Karpas-422 (cell line): ENCODE results near the gene ITSN1. TPM values are rescaled to one million over a fixed set of nuclear protein-coding genes. Genes with fewer than 3 reads are reported as not detected.

ENCODE experiments used
- DNase-seq: peaks from one replicate; pipeline ENCODE4 v3.0.0-alpha.2; 2015
- H2AFZ ChIP-seq: fragments of 200-600 bp; sonication (generic); 2 replicates; pipeline ENCODE4 v1.6.1; 2014; ENCODE audit warnings: antibody characterized with exemption, low read length, mixed read lengths
- H3K27ac ChIP-seq: fragments of 200-600 bp; sonication (generic); 2 replicates; pipeline ENCODE4 v1.5.1; 2014; ENCODE audit warnings: mild to moderate bottlenecking, low read length, moderate library complexity
- H3K27me3 ChIP-seq: fragments of 200-600 bp; sonication (generic); 2 replicates; pipeline ENCODE4 v1.6.1; 2014; ENCODE audit warnings: low read length, mixed read lengths
- H3K36me3 ChIP-seq: fragments of 200-600 bp; sonication (generic); 2 replicates; pipeline ENCODE4 v1.6.1; 2014; ENCODE audit warnings: low read length, mixed read lengths; ENCODE audit not compliant: insufficient read depth
- H3K4me1 ChIP-seq: fragments of 200-600 bp; sonication (generic); 2 replicates; pipeline ENCODE4 v1.6.1; 2014; ENCODE audit warnings: mild to moderate bottlenecking, low read length, mixed read lengths
- H3K4me2 ChIP-seq: fragments of 200-600 bp; sonication (generic); 2 replicates; pipeline ENCODE4 v1.6.1; 2014; ENCODE audit warnings: low read length, low read depth, mild to moderate bottlenecking; ENCODE audit not compliant: poor library complexity, severe bottlenecking
- H3K4me3 ChIP-seq: fragments of 200-600 bp; sonication (generic); 2 replicates; pipeline ENCODE4 v1.5.1; 2014; ENCODE audit warnings: mild to moderate bottlenecking, antibody characterized with exemption, low read length, mixed read lengths
- H3K79me2 ChIP-seq: fragments of 200-600 bp; sonication (generic); 2 replicates; pipeline ENCODE4 v1.6.1; 2014; ENCODE audit warnings: mild to moderate bottlenecking, low read length, mixed read lengths
- H3K9ac ChIP-seq: fragments of 200-600 bp; sonication (generic); 2 replicates; pipeline ENCODE4 v1.6.0; 2014; ENCODE audit warnings: low read length
- H3K9me2 ChIP-seq: fragments of 200-600 bp; sonication (generic), shearing (Covaris generic); replicated peaks from 2 replicates; pipeline ENCODE4 v1.6.0; 2014; ENCODE audit warnings: mild to moderate bottlenecking, low read length, moderate library complexity; ENCODE audit not compliant: insufficient read depth
- H3K9me3 ChIP-seq: fragments of 300-700, 200-600 bp; sonication (generic); 2 replicates; pipeline ENCODE4 v1.6.1; 2014; ENCODE audit warnings: low read length, mixed read lengths
- H4K20me1 ChIP-seq: fragments of 200-600 bp; sonication (generic); 2 replicates; pipeline ENCODE4 v1.6.1; 2014; ENCODE audit warnings: mild to moderate bottlenecking, antibody characterized with exemption, low read length, low read depth; ENCODE audit not compliant: insufficient read depth
- total RNA-seq: library from RNA; depleted of rRNA; stranded (reverse); fragments of >200 nt; shearing (Covaris generic); gene quantifications from 2 replicates; pipeline ENCODE4 v1.2.3, GENCODE V29; 2014; ENCODE audit warnings: low replicate concordance

ITSN1 gene
- total RNA-seq, 1 experiment from 2014 or later: 2.3 TPM

GRCh38 chr21:33810766-33811165, 168.5 kb downstream of the ITSN1 start:
- H3K4me3 ChIP-seq: no peak overlapping the region
- no peaks in the 10 kb centered on the region for H3K4me1 ChIP-seq
- no peak for DNase-seq

GRCh38 chr21:33811167-33812010, 169.1 kb downstream of the ITSN1 start:
- Histone ChIP-seq H3K79me2 (no peaks in the 10 kb centered on the region), H3K27ac (no peak overlapping the region), H3K36me3 (no peaks in the 10 kb centered on the region), H3K9me2 (no peaks in the 10 kb centered on the region), H3K27me3 (no peaks in the 10 kb centered on the region), H3K9ac (no peak overlapping the region), H3K4me3 (no peak overlapping the region), H2AFZ (no peak overlapping the region), H3K4me2 (no peak overlapping the region), H3K4me1 (no peaks in the 10 kb centered on the region), H4K20me1 (no peaks in the 10 kb centered on the region), H3K9me3 (no peaks in the 10 kb centered on the region)
- DNase-seq: no peak

More at GRCh38 chr21:33810766-33811165, 168.5 kb downstream of the ITSN1 start:
- no peaks in the 10 kb centered on the region for H3K9me2 ChIP-seq
- no peak overlapping the region for H3K4me2 ChIP-seq
- H3K36me3 ChIP-seq: no peaks in the 10 kb centered on the region
- H3K79me2 ChIP-seq: no peaks in the 10 kb centered on the region
- no peak overlapping the region for H3K27ac ChIP-seq
- H3K9ac ChIP-seq: no peak overlapping the region
- H4K20me1 ChIP-seq: no peaks in the 10 kb centered on the region
- H3K9me3 ChIP-seq: no peaks in the 10 kb centered on the region
- H3K27me3 ChIP-seq: no peaks in the 10 kb centered on the region
- H2AFZ ChIP-seq: no peak overlapping the region

DNA sequence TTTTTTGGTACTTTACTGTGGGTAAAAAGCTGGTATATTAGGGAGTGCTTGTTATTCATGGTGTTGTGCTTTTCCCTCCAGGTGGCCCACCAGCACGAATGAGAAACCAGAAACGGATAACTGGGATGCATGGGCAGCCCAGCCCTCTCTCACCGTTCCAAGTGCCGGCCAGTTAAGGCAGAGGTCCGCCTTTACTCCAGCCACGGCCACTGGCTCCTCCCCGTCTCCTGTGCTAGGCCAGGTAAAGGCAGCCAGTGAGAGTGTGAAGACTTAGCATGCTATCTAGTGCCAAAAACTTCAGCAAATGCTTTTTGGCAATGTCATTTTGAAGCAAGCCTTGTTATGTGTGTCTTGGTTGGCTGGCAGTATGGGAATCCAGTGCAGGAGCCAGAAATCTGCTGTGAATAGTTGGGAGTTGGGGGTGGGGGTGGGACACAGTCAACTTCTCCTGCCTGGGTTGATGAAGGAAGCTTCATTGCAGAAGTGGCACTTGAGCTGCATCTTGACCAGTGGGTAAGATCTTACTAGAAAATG, 171.6 kb downstream of the ITSN1 start:
- no peaks in the 10 kb centered on the region for H3K9me3 ChIP-seq
- no peaks in the 10 kb centered on the region for H3K9me2 ChIP-seq
- no peaks in the 10 kb centered on the region for H3K79me2 ChIP-seq
- H3K4me1 ChIP-seq: no peaks in the 10 kb centered on the region
- no peak for DNase-seq
- no peaks in the 10 kb centered on the region for H3K36me3 ChIP-seq
- no peak overlapping the region for H2AFZ ChIP-seq
- no peak overlapping the region for H3K27ac ChIP-seq
- no peak overlapping the region for H3K4me3 ChIP-seq
- H3K4me2 ChIP-seq: no peak overlapping the region
- no peak overlapping the region for H3K9ac ChIP-seq
- H3K27me3 ChIP-seq: no peaks in the 10 kb centered on the region
- H4K20me1 ChIP-seq: no peaks in the 10 kb centered on the region

GRCh38 chr21:33815143-33815707, 172.9 kb downstream of the ITSN1 start:
- Histone ChIP-seq H3K9me3 (no peaks in the 10 kb centered on the region), H3K27me3 (no peaks in the 10 kb centered on the region), H3K27ac (no peak overlapping the region), H3K79me2 (no peaks in the 10 kb centered on the region), H3K36me3 (no peaks in the 10 kb centered on the region), H3K4me1 (no peaks in the 10 kb centered on the region), H4K20me1 (no peaks in the 10 kb centered on the region), H2AFZ (no peak overlapping the region), H3K9me2 (no peaks in the 10 kb centered on the region), H3K9ac (no peak overlapping the region), H3K4me2 (no peak overlapping the region), H3K4me3 (no peak overlapping the region)
- no peak for DNase-seq

- no peak for DNase-seq
- no peak overlapping the region for H3K9ac ChIP-seq
- H4K20me1 ChIP-seq: no peaks in the 10 kb centered on the region
- no peaks in the 10 kb centered on the region for H3K79me2 ChIP-seq
- no peaks in the 10 kb centered on the region for H3K9me2 ChIP-seq
- no peaks in the 10 kb centered on the region for H3K4me1 ChIP-seq
- H2AFZ ChIP-seq: no peak overlapping the region
- no peaks in the 10 kb centered on the region for H3K27me3 ChIP-seq
- H3K27ac ChIP-seq: no peak overlapping the region
- no peak overlapping the region for H3K4me2 ChIP-seq
- no peaks in the 10 kb centered on the region for H3K36me3 ChIP-seq
- H3K9me3 ChIP-seq: no peaks in the 10 kb centered on the region
- H3K4me3 ChIP-seq: no peak overlapping the region
These were observed 173.9 kb downstream of the ITSN1 start for GRCh38 chr21:33816174-33816573.

GRCh38 chr21:33817138-33817537, 174.8 kb downstream of the ITSN1 start:
- H3K36me3 ChIP-seq: no peaks in the 10 kb centered on the region
- no peaks in the 10 kb centered on the region for H3K27me3 ChIP-seq
- H3K4me2 ChIP-seq: no peak overlapping the region
- no peak overlapping the region for H3K9ac ChIP-seq
- H3K79me2 ChIP-seq: no peaks in the 10 kb centered on the region
- no peaks in the 10 kb centered on the region for H4K20me1 ChIP-seq
- no peaks in the 10 kb centered on the region for H3K4me1 ChIP-seq
- H3K9me3 ChIP-seq: no peaks in the 10 kb centered on the region
- no peak overlapping the region for H3K4me3 ChIP-seq
- H2AFZ ChIP-seq: no peak overlapping the region
- no peaks in the 10 kb centered on the region for H3K9me2 ChIP-seq
- no peak overlapping the region for H3K27ac ChIP-seq
- DNase-seq: no peak

- no peaks in the 10 kb centered on the region for H3K79me2 ChIP-seq
- no peak overlapping the region for H2AFZ ChIP-seq
- DNase-seq: no peak
- no peak overlapping the region for H3K4me3 ChIP-seq
- no peaks in the 10 kb centered on the region for H3K36me3 ChIP-seq
- H3K9me2 ChIP-seq: no peaks in the 10 kb centered on the region
- H4K20me1 ChIP-seq: no peaks in the 10 kb centered on the region
- no peak overlapping the region for H3K9ac ChIP-seq
- H3K4me1 ChIP-seq: no peaks in the 10 kb centered on the region
- H3K27ac ChIP-seq: no peak overlapping the region
- no peak overlapping the region for H3K4me2 ChIP-seq
- no peaks in the 10 kb centered on the region for H3K27me3 ChIP-seq
- H3K9me3 ChIP-seq: no peaks in the 10 kb centered on the region
These were observed 175.6 kb downstream of the ITSN1 start for GRCh38 chr21:33817663-33818451.

DNA sequence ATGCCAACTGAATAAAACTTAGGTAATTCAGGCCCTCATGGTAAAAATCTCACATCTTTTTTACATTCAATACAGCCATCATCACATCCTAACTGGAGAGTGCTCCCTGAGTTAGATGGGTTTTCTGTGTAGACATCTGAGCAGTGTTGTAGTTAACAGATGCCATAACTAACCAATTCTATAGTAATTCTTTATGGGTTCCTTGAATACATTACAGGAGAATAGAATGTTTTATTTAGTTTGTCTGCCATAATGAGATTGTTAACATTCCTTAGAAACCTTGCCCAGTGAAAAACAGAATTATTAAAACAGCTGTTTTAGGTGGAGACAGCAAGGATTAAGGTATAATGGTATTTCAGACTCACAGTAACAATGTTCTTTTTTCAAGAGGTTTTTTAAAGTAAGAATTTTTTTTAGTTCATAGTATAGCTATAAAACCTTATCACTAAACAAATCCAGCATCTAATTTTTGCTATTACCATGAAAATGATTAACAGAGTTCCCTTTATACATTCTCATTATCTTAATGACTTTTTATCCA, 178.0 kb downstream of the ITSN1 start:
- no peak overlapping the region for H3K4me3 ChIP-seq
- H3K27me3 ChIP-seq: no peaks in the 10 kb centered on the region
- DNase-seq: no peak
- no peaks in the 10 kb centered on the region for H3K4me1 ChIP-seq
- no peaks in the 10 kb centered on the region for H3K36me3 ChIP-seq
- no peaks in the 10 kb centered on the region for H3K79me2 ChIP-seq
- no peaks in the 10 kb centered on the region for H4K20me1 ChIP-seq
- no peak overlapping the region for H3K27ac ChIP-seq
- H3K9ac ChIP-seq: no peak overlapping the region
- no peaks in the 10 kb centered on the region for H3K9me2 ChIP-seq
- H2AFZ ChIP-seq: no peak overlapping the region
- H3K4me2 ChIP-seq: no peak overlapping the region
- no peaks in the 10 kb centered on the region for H3K9me3 ChIP-seq
